ENCODE results near the gene CNN2.

The CNN2 gene

DNA sequence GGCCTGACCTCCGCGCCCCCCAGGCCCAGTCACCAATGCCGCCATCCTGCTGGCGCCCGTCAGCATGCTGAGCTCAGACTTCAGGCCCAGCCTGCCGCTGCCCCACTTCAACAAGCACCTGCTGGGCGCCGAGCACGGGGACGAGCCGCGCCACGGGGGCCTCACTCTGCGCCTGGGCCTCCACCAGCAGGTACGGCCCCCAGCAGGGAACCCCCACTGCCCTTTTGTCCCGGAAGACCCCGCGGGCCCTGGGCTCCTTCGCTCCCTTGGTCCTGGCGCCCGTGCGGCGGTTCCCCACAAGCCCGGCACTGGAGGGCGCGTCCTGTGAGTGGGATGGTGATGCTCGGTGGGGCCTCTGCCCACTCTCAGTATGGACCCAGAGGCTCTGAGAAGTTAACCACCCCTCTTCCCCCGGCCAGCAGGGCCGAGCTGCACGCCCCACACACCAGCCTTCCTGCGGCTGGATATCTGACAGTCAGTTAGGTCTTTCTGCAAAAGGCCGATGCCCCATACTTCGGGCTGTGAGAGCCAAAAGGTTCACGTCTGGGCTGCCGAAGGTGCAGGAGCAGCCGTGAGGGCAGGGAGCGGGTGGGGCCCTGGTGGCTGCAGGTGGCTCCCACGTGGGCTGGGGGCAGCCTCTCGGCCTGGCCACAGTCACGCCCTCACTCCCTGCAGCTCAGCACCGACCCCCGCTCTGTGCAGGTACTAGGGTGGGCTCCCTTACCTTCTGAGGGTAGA is 34.3 kb upstream of the CNN2 start:
- TF ChIP-seq, protein P1, sequence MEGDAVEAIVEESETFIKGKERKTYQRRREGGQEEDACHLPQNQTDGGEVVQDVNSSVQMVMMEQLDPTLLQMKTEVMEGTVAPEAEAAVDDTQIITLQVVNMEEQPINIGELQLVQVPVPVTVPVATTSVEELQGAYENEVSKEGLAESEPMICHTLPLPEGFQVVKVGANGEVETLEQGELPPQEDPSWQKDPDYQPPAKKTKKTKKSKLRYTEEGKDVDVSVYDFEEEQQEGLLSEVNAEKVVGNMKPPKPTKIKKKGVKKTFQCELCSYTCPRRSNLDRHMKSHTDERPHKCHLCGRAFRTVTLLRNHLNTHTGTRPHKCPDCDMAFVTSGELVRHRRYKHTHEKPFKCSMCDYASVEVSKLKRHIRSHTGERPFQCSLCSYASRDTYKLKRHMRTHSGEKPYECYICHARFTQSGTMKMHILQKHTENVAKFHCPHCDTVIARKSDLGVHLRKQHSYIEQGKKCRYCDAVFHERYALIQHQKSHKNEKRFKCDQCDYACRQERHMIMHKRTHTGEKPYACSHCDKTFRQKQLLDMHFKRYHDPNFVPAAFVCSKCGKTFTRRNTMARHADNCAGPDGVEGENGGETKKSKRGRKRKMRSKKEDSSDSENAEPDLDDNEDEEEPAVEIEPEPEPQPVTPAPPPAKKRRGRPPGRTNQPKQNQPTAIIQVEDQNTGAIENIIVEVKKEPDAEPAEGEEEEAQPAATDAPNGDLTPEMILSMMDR (IDR thresholded peaks at IDR 0.05) = no peak
- TF ChIP-seq ZFX (IDR thresholded peaks at IDR 0.05; ENCODE audit: borderline replicate concordance) = no peak
- no peak overlapping the region for H3K27ac ChIP-seq

GRCh38 chr19:992670-993055 is 33.7 kb upstream of the CNN2 start:
- TF ChIP-seq, protein P1 (IDR thresholded peaks at IDR 0.05) = no peak
- TF ChIP-seq ZFX (IDR thresholded peaks at IDR 0.05; ENCODE audit: borderline replicate concordance) = no peak
- no peak overlapping the region for H3K27ac ChIP-seq

GRCh38 chr19:993361-993830 is 33.0 kb upstream of the CNN2 start:
- no peak for TF ChIP-seq ZFX (IDR thresholded peaks at IDR 0.05; ENCODE audit: borderline replicate concordance)
- TF ChIP-seq, protein P1 (IDR thresholded peaks at IDR 0.05) = no peak
- no peak overlapping the region for H3K27ac ChIP-seq

GRCh38 chr19:993831-994393 is 32.5 kb upstream of the CNN2 start:
- TF ChIP-seq ZFX (IDR thresholded peaks at IDR 0.05; ENCODE audit: borderline replicate concordance) = no peak
- TF ChIP-seq, protein P1 (IDR thresholded peaks at IDR 0.05) = no peak
- no peak overlapping the region for H3K27ac ChIP-seq

GRCh38 chr19:994516-994915 is 31.9 kb upstream of the CNN2 start:
- no peak overlapping the region for H3K27ac ChIP-seq

GRCh38 chr19:995051-995827 is 31.2 kb upstream of the CNN2 start:
- no peak for TF ChIP-seq ZFX (IDR thresholded peaks at IDR 0.05; ENCODE audit: borderline replicate concordance)
- TF ChIP-seq, protein P1 (IDR thresholded peaks at IDR 0.05) = no peak
- no peak overlapping the region for H3K27ac ChIP-seq

More at GRCh38 chr19:994516-994915, 31.9 kb upstream of the CNN2 start:
- TF ChIP-seq ZFX (IDR thresholded peaks at IDR 0.05; ENCODE audit: borderline replicate concordance) = no peak
- TF ChIP-seq, protein P1 (IDR thresholded peaks at IDR 0.05) = no peak
